ENCODE measurements around the gene DNAL4. TPM values are rescaled to one million over a fixed set of nuclear protein-coding genes. Genes with fewer than 3 reads are reported as not detected.
A peak's percentile ranks its signal among the peaks of the same experiment; 100 is the strongest.

Gene DNAL4
- total RNA-seq, 1 donor from 2014 or later = 13.2 TPM

DNA sequence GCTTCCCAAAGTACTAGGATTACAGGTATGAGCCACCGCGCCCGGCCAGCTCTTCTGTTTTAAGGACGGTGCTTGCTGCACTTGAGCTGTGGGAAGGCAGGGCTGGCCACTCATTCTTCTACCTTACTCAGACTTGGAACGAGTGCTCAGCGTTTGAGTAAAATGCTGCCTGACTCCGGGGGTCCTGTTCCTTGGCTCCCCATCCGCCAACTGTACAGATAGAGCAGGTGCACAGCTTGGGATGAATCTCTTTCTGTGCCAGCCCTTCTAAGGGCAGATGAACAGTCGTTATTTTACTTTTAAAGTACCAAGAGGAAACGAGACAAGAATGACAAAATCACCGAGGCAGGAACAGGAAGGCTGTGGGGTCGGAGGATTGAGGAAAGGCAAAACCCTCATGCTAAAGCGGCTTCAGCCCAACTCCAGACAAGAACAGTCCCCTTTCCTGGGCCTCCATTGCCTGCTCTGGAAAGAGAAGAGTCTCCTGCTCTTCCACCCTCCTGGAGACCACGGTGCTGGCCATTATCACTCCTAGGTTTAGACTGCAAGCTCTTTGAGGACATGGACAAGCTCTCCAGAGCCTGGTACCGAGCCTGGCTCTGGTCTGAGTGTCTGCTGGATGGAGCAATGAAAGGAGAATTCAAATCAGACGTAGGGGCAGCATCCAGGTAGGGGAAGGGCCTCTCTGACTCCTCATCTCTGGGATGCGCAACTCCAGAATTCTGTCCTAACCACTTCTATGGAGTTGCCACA lies 37.1 kb downstream of the DNAL4 start:
- ATAC-seq = no peak

DNA sequence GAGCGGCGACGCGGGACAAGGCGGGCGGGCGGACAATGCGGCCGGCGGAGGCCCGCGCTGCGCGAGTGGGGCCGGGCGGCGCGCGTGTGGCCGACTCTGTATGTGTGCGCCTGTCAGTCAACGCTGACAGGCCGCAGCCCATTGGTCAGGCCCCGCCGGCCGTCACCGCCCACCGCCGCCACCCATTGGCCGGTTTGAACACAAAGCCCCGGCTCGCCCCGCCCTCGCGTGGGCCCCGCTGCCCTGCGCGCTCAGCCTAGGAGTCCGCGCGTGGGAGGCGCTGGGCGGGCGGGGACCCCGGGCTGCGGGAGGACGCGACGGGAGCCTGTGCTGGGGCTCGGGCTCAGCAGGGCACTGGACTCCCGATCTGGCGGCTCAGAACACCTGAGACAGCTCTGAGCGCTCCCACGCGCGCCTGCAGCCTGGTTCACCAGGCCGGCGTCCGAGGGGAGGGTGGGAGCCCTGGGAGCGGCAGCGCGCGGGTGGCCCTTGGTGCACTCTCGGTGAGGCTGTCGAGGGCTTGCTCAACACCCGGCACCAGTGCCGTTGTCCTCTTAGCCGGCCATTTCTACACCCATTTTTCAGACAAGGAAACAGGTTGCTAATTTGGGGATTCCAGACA lies 37.9 kb downstream of the DNAL4 start, which contains the start of gene SUN2:
TSS of gene SUN2 (minus strand) at position 88 of the 622 bp plus-strand sequence. CDS start 3,370 bp downstream, outside the sequence.
- ATAC-seq = peak; percentile 79

DNA sequence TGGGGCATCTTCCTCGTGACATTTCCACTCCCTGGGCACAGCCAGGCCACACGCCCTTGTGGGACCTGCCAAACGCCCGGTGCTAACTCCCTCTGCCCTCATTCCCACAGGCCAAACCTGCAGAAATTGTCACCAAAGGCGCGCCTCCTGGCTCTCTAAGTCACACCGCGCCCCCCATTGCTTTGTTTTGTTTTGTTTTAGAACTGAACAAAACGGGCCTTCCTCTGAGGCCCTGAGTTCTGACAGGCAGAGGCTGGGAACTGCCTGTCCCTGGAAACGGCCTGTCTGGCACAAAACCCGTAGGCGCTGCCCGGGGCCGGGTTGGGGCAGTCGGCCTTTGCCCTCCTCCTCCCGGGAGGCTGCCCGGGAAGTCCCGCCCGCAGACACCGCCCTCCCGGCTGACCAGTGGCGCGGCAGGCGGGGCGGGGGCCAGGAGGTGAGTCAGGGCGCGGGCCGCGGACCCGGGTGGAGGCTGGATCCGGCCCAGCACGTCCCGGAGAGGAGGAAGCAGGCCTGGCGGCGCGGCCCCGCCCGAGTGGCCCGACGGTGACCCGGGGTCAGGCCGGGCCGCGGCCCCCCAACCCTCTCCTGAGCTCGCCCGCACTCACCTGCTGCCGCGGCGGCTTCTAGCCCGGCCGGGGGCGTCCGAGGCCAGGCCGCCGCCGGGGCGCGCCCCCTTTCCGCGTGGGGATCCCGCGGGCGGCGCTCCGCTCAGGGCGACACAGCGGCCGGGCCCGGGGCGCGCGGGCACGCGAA lies 38.6 kb downstream of the DNAL4 start:
- ATAC-seq = peak; percentile 67

GRCh38 chr22:38754751-38755154 lies 39.2 kb downstream of the DNAL4 start:
- ATAC-seq = no peak

- peak; percentile 31 for ATAC-seq
Observed at GRCh38 chr22:38753948-38754750, 39.8 kb downstream of the DNAL4 start.

GRCh38 chr22:38751422-38752346 lies 42.3 kb downstream of the DNAL4 start:
- peak; percentile 40 for ATAC-seq

GRCh38 chr22:38751066-38751421 lies 42.9 kb downstream of the DNAL4 start:
- no peak for ATAC-seq

DNA sequence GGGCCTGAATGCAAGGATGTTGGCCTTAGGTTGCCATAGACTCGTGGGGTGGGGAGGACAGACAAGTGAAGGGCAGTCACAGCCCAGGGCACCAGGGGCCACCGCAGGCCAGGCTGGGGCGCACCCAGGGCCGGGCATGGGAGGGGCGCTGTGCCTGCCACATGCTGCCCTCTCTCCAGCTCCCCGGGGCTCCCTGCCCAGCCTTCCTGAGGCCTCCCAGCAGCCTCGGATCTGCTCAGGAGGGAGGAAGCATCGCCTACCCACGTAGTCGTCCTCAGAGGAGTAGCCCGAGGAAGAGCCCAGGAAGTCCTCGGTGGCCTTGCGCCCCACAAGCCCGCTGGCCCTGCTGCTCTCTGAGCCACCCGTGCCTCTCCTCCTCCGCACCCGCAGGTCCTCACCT lies 43.3 kb downstream of the DNAL4 start:
- no peak for ATAC-seq

- no peak for ATAC-seq
Observed at GRCh38 chr22:38750104-38750503, 43.8 kb downstream of the DNAL4 start.

DNA sequence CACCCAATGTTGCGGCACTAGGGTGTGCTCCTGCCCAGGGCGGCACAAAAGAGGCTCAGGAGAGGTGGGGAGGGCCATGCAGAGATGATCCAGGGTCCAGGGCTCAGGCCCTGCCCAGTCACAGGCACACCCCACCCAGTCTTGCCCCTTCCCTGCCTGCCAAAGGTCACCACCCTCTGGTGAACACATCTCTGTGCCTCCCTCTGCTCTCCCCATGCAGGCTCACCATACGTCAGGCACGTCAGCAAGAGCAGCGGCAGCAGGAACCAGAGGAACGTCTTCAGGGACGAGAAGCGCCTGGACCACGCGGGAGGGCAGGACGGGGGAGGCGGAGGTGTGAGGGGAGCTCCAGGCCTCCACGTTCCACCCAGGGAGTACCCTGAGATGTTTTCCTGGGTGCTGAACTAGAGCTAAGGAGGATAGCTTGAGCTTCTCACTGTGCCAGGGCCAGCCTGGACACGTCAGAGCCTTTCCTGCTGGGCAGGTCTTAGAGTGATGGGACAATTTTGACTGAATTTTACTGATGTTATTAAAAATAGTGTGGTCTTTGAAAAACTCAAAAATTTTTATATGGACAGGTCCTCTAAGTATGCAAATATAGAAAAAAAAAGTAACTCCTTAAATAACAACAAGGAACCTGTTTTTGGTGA lies 45.3 kb downstream of the DNAL4 start:
- peak; percentile 49 for ATAC-seq

- no peak for ATAC-seq
Observed at GRCh38 chr22:38745676-38746460, 48.1 kb downstream of the DNAL4 start.

GRCh38 chr22:38744981-38745380 lies 49.0 kb downstream of the DNAL4 start:
- no peak for ATAC-seq

DNA sequence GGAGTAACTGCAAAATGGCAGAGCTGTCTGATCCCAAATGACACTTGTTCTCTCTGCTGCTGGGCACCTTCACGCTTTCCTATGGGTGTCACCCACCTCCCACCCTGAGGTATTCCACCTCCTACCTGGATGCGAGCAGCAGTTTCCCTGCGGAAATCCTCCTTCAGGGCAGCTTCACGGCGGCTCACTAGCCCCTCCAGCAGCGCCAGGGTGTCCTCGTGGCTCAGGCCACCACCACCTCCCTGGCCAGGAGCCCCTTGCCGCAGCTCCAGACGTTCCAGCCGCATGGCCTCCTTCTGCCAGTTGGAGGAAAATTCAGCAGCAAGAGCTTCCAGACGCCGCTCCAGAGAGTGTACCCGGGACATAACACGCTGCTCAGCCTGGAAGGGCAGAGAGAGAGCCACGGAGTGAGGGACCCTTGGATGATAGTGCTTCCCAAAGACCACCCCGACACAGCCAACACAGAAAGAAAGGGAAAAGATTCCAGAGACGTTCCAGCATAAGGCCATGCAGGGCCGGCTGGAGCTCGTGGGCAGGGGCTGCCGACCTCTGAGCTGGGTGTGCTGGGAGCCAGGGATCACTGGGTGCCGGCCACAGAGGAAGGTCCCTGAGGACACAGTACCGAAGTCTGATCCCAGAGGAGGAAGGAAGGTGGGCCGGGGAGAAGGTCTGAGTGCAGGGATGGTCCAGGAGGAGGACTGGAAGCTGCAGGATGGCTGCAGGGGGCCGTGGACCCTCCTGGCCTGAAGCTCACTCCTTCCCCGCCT lies 51.6 kb downstream of the DNAL4 start:
- no peak for ATAC-seq

- no peak for ATAC-seq
Observed at GRCh38 chr22:38741576-38741975, 52.4 kb downstream of the DNAL4 start.

DNA sequence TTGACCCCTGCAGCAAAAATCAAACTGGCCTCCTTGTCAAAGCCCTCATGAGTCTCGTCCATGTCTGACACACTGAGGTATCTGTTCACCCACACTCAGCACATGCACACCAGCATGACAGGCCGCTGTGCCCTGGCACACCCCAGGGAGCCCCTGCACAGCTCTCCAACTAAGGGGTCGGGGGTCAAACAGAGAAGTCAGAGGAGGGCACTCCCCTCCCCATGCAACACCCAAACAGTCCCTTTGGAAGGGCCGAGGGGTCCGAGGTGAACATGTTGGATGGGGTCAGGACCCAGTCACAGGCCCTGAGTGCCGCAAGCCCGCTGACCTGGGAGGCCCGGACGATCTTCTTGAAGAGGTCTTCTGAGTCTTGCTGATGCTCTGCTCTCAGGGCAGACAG lies 52.8 kb downstream of the DNAL4 start:
- no peak for ATAC-seq

DNA sequence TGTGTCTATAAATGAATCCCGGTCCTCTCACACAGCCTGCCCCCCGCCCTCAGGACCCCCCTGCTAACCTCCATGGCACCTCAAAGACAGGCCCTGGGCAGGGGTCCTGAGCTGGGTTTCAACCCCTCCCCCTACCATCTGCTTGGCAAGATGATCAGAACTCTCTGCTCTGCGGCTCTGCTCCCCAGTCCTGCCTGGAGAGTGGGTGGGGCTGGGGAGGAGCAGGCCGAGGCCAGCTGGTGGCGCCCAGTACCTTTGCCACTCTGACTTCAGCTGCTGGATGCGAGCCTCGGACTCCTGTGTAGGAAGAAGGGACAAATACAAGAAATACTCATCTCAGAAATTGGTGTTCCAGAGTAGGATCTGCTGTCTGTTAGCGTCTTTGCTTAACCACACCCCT lies 53.2 kb downstream of the DNAL4 start:
- ATAC-seq = no peak

GRCh38 chr22:38740116-38740723 lies 53.7 kb downstream of the DNAL4 start:
- ATAC-seq = no peak

- ATAC-seq = no peak
Observed at GRCh38 chr22:38739300-38740055, 54.5 kb downstream of the DNAL4 start.
